WTC11 (cell line): Measurements from ENCODE around the gene ZNF526. TPM values are rescaled to one million over a fixed set of nuclear protein-coding genes. Genes with fewer than 3 reads are reported as not detected.

Source experiments
- ATAC-seq: fragments of 200-7000 bp; cut with Tn5 transposase; 2 replicates; pipeline ENCODE4 v1.10.0; 2021; ENCODE audit warnings: mild to moderate bottlenecking, moderate library complexity
- CTCF ChIA-PET: fragments of 300-600 bp; sonication (Branson Sonifier 250); formaldehyde crosslinking; loops from one replicate; lab custom pipeline; 2021; ENCODE audit warnings: antibody characterized with exemption; lab: Charles Lee
- POLR2A ChIA-PET: fragments of 350-600 bp; sonication (Branson Sonifier 250); formaldehyde crosslinking; loops from one replicate; lab custom pipeline; 2021; ENCODE audit warnings: antibody characterized with exemption; lab: Charles Lee
- DNase-seq: peaks from one replicate; pipeline ENCODE4 v3.0.0; 2021; ENCODE audit warnings: low spot score
- H3K27ac Mint-ChIP-seq: 2 replicates; pipeline ENCODE4 v1.8.0; 2021; ENCODE audit warnings: mixed read lengths
- H3K27me3 Mint-ChIP-seq: 2 replicates; pipeline ENCODE4 v1.8.0; 2021; ENCODE audit warnings: low read depth, mild to moderate bottlenecking, moderate library complexity, mixed read lengths
- H3K36me3 Mint-ChIP-seq: 2 replicates; pipeline ENCODE4 v1.8.0; 2021; ENCODE audit warnings: mixed read lengths
- H3K4me1 Mint-ChIP-seq: 2 replicates; pipeline ENCODE4 v1.8.0; 2022; ENCODE audit warnings: mixed read lengths
- H3K4me3 Mint-ChIP-seq: 2 replicates; pipeline ENCODE4 v1.8.0; 2021; ENCODE audit warnings: mild to moderate bottlenecking, moderate library complexity, mixed read lengths
- H3K9me3 Mint-ChIP-seq: 2 replicates; pipeline ENCODE4 v1.8.0; 2021; ENCODE audit warnings: mixed read lengths
- ATF2 ChIP-seq: sonication (generic); formaldehyde crosslinking; IDR thresholded peaks from 2 replicates; pipeline ENCODE4 v1.8.1; 2022; ENCODE audit warnings: low read depth, missing genetic modification reagents, borderline replicate concordance
- ATF6 ChIP-seq: sonication (generic); formaldehyde crosslinking; IDR thresholded peaks from 2 replicates; pipeline ENCODE4 v1.8.1; 2023; ENCODE audit warnings: mild to moderate bottlenecking, missing genetic modification reagents
- FOXK1 ChIP-seq: sonication (generic); formaldehyde crosslinking; IDR thresholded peaks from 2 replicates; pipeline ENCODE4 v1.8.0; 2022; ENCODE audit warnings: mild to moderate bottlenecking, moderate library complexity, missing genetic modification reagents
- GRHL2 ChIP-seq: fragments of 250-450 bp; sonication (Bioruptor Pico); IDR thresholded peaks from 2 replicates; pipeline ENCODE4 v1.8.0; 2022; ENCODE audit warnings: mild to moderate bottlenecking, moderate library complexity; ENCODE audit not compliant: insufficient replicate concordance, severe bottlenecking
- MAX ChIP-seq: sonication (generic); formaldehyde crosslinking; IDR thresholded peaks from 2 replicates; pipeline ENCODE4 v1.8.0; 2022; ENCODE audit warnings: mild to moderate bottlenecking, missing genetic modification reagents
- NFE2L1 ChIP-seq: sonication (generic); formaldehyde crosslinking; IDR thresholded peaks from 2 replicates; pipeline ENCODE4 v1.8.1; 2023; ENCODE audit warnings: missing genetic modification reagents
- NR1H2 ChIP-seq: sonication (generic); formaldehyde crosslinking; IDR thresholded peaks from 2 replicates; pipeline ENCODE4 v1.9.0; 2021; ENCODE audit warnings: mild to moderate bottlenecking, moderate library complexity, missing genetic modification reagents
- NR2C2 ChIP-seq: sonication (generic); formaldehyde crosslinking; IDR thresholded peaks from 2 replicates; pipeline ENCODE4 v1.8.0; 2022; ENCODE audit warnings: mild to moderate bottlenecking, missing genetic modification reagents
- NR3C1 ChIP-seq: sonication (generic); formaldehyde crosslinking; conservative IDR thresholded peaks from 2 replicates; pipeline ENCODE4 v1.8.1; 2023; ENCODE audit warnings: low read depth, mild to moderate bottlenecking, missing genetic modification reagents
- PRDM15 ChIP-seq: sonication (generic); formaldehyde crosslinking; IDR thresholded peaks from 2 replicates; pipeline ENCODE4 v1.8.0; 2022; ENCODE audit warnings: missing genetic modification reagents
- SMAD3 ChIP-seq: sonication (generic); formaldehyde crosslinking; IDR thresholded peaks from 2 replicates; pipeline ENCODE4 v1.8.0; 2022; ENCODE audit warnings: missing genetic modification reagents, mild to moderate bottlenecking, borderline replicate concordance
- SP1 ChIP-seq: sonication (generic); formaldehyde crosslinking; conservative IDR thresholded peaks from 2 replicates; pipeline ENCODE4 v1.8.1; 2022; ENCODE audit warnings: missing genetic modification reagents
- USF1 ChIP-seq: sonication (generic); formaldehyde crosslinking; IDR thresholded peaks from 2 replicates; pipeline ENCODE4 v1.8.0; 2022; ENCODE audit warnings: mild to moderate bottlenecking, missing genetic modification reagents
- ZNF671 ChIP-seq: fragments of 250-450 bp; sonication (Bioruptor Pico); IDR thresholded peaks from 2 replicates; pipeline ENCODE4 v1.8.0; 2021; ENCODE audit warnings: mild to moderate bottlenecking
- ZSCAN18 ChIP-seq: fragments of 250-450 bp; sonication (Bioruptor Pico); IDR thresholded peaks from 2 replicates; pipeline ENCODE4 v2.1.2; 2022; ENCODE audit warnings: mild to moderate bottlenecking, moderate library complexity
- total RNA-seq: library from RNA; stranded (reverse); gene quantifications from 3 replicates; pipeline ENCODE4 v1.2.3, GENCODE V29; 2021
- TF ChIP-seq, protein P1 (sequence below): sonication (generic); formaldehyde crosslinking; conservative IDR thresholded peaks from 2 replicates; pipeline ENCODE4 v1.8.1; 2022; ENCODE audit warnings: mild to moderate bottlenecking, missing genetic modification reagents

The ZNF526 gene
- total RNA-seq, 1 experiment from 2014 or later, result 18.3 TPM

GRCh38 chr19:42248270-42249148 is 28.4 kb downstream of the ZNF526 start:
- H3K27ac Mint-ChIP-seq, result no peak overlapping the region
- H3K27me3 Mint-ChIP-seq, result no peaks in the 10 kb centered on the region
- CTCF ChIA-PET, result interaction anchor here (0.6 to 7.8 kb wide), 5 partner anchors 14 to 47 kb away, joined by 3 to 239 read pairs (median 4); no protein-coding TSS in a partner anchor
- no peak for TF ChIP-seq ZSCAN18 (CRISPR knock-in tag)
- no peak for TF ChIP-seq NR2C2 (CRISPR knock-in tag)
- TF ChIP-seq ATF6, result no peak
- no peak for TF ChIP-seq ATF2 (CRISPR knock-in tag)
- no peak for TF ChIP-seq NR1H2 (CRISPR knock-in tag)
- TF ChIP-seq SMAD3 (CRISPR knock-in tag), result no peak
- TF ChIP-seq, protein P1, sequence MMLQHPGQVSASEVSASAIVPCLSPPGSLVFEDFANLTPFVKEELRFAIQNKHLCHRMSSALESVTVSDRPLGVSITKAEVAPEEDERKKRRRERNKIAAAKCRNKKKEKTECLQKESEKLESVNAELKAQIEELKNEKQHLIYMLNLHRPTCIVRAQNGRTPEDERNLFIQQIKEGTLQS (CRISPR knock-in tag), result no peak
- TF ChIP-seq USF1 (CRISPR knock-in tag), result no peak
- TF ChIP-seq NR3C1 (CRISPR knock-in tag), result no peak
- TF ChIP-seq GRHL2 (CRISPR knock-in tag), result no peak
- no peak for TF ChIP-seq FOXK1 (CRISPR knock-in tag)
- TF ChIP-seq NFE2L1, result no peak
- TF ChIP-seq MAX, result no peak
- no peak for TF ChIP-seq ZNF671
- TF ChIP-seq SP1 (CRISPR knock-in tag), result no peak
- TF ChIP-seq PRDM15, result no peak
- ATAC-seq (no peak), DNase-seq (no peak)
- H3K4me3 Mint-ChIP-seq, result no peak overlapping the region
- POLR2A ChIA-PET, result no interaction called here
- H3K36me3 Mint-ChIP-seq, result no peaks in the 10 kb centered on the region
- H3K9me3 Mint-ChIP-seq, result no peaks in the 10 kb centered on the region
- peaks cover 48% of the 10 kb centered on the region for H3K4me1 Mint-ChIP-seq
